HCT116 (cell line): Measurements from ENCODE around the gene ZBTB39. TPM values are rescaled to one million over a fixed set of nuclear protein-coding genes. Genes with fewer than 3 reads are reported as not detected.

Experiments
- ATAC-seq: fragments of 200-7000 bp; cut with Tn5 transposase; 2 replicates; pipeline ENCODE4 v1.9.1; 2020; ENCODE audit warnings: mild to moderate bottlenecking, moderate library complexity
- BruUV-seq: library from RNA; stranded (reverse); fragments of 400-500 nt; replicated peaks from 2 replicates; lab custom pipeline; 2021; lab: Mats Ljungman, UMichigan
- CTCF ChIA-PET: fragments of 300-600 bp; sonication (Branson Sonifier 250); formaldehyde crosslinking; loops from one replicate; lab custom pipeline; 2021; ENCODE audit warnings: antibody characterized with exemption; lab: Charles Lee
- POLR2A ChIA-PET: fragments of 300-600, 350-600 bp; sonication (Branson Sonifier 250); formaldehyde crosslinking; loops from one replicate; lab custom pipeline; 2021; ENCODE audit warnings: antibody characterized with exemption; lab: Charles Lee
- RAD21 ChIA-PET, 2 experiments: fragments of 300-600 bp; sonication (Branson Sonifier 250); formaldehyde crosslinking; loops; one replicate each; lab custom pipeline; 2023; ENCODE audit warnings: low total read pairs in 2 of 2; ENCODE audit not compliant: uncharacterized antibody in 2 of 2, unreplicated experiment in 2 of 2, low non-redundant PET in 1 of 2; lab: Charles Lee
- DNase-seq: peaks from one replicate; pipeline ENCODE4 v3.0.0-alpha.2; 2010; ENCODE audit warnings: low read depth, low spot score
- H2AFZ ChIP-seq: fragments of 200-600 bp; shearing (Covaris generic), sonication (generic); 2 replicates; pipeline ENCODE4 v1.6.1; 2017; ENCODE audit warnings: low read depth, mixed run types, mixed read lengths, antibody characterized with exemption, low read length; ENCODE audit not compliant: poor library complexity, severe bottlenecking
- H3K27ac ChIP-seq: 2 replicates; pipeline ENCODE4 v1.5.1; 2012; ENCODE audit warnings: low read depth, low read length
- H3K27me3 ChIP-seq: fragments of 200-600 bp; sonication (generic); 2 replicates; pipeline ENCODE4 v1.6.1; 2016; ENCODE audit warnings: mixed run types, low read length, mixed read lengths; ENCODE audit not compliant: insufficient read depth
- H3K36me3 ChIP-seq, 2 experiments: fragments of 200-500 bp in 1 of 2; fragments of 200-600 bp in 1 of 2; sonication (Bioruptor generic) in 1 of 2; sonication (generic) in 1 of 2; 2 replicates each; pipeline versions ENCODE4 v1.5.1 to v1.6.1; 2014 to 2016; ENCODE audit warnings: low read length in 2 of 2, inconsistent platforms in 1 of 2, mixed read lengths in 1 of 2, mixed run types in 1 of 2; ENCODE audit not compliant: insufficient read depth in 2 of 2, control insufficient read depth in 1 of 2
- H3K4me1 ChIP-seq, 2 experiments: fragments of 200-600 bp in 1 of 2; sonication (generic) in 1 of 2; 2 replicates each; pipeline versions ENCODE4 v1.5.1 to v1.6.1; 2012 to 2017; ENCODE audit warnings: low read length in 2 of 2, inconsistent platforms in 1 of 2, mild to moderate bottlenecking in 1 of 2, mixed read lengths in 1 of 2, mixed run types in 1 of 2, moderate library complexity in 1 of 2; ENCODE audit not compliant: insufficient read depth in 2 of 2, control insufficient read depth in 1 of 2
- H3K4me2 ChIP-seq: fragments of 200-600 bp; sonication (generic); 2 replicates; pipeline ENCODE4 v1.6.1; 2017; ENCODE audit warnings: mixed run types, low read length, mixed read lengths
- H3K4me3 ChIP-seq, 2 experiments: fragments of 200-600 bp in 1 of 2; sonication (generic) in 1 of 2; replicated peaks in 1 of 2; 2 replicates each; pipeline ENCODE4 v1.5.1; 2011 to 2016; ENCODE audit warnings: low read length in 2 of 2, control low read depth in 1 of 2, low read depth in 1 of 2, mild to moderate bottlenecking in 1 of 2, mixed read lengths in 1 of 2, mixed run types in 1 of 2
- H3K79me2 ChIP-seq: fragments of 200-600 bp; sonication (generic); 2 replicates; pipeline ENCODE4 v1.6.1; 2017; ENCODE audit warnings: mild to moderate bottlenecking, mixed run types, low read length, moderate library complexity, mixed read lengths; ENCODE audit not compliant: insufficient read depth
- H3K9ac ChIP-seq: fragments of 200-600 bp; sonication (generic); 2 replicates; pipeline ENCODE4 v1.6.1; 2016; ENCODE audit warnings: low read length, mixed read lengths
- H3K9me2 ChIP-seq: fragments of 200-600 bp; sonication (generic), shearing (Covaris generic); 2 replicates; pipeline ENCODE4 v1.6.1; 2017; ENCODE audit warnings: mixed run types, mild to moderate bottlenecking, moderate library complexity; ENCODE audit not compliant: insufficient read depth
- H3K9me3 ChIP-seq, 2 experiments: fragments of 200-500 bp in 1 of 2; fragments of 200-600 bp in 1 of 2; sonication (Bioruptor generic) in 1 of 2; sonication (generic) in 1 of 2; 2 replicates each; pipeline ENCODE4 v1.6.1; 2014 to 2017; ENCODE audit warnings: low read length in 2 of 2, mixed read lengths in 2 of 2, inconsistent platforms in 1 of 2, low read depth in 1 of 2, mild to moderate bottlenecking in 1 of 2, mixed run types in 1 of 2, moderate library complexity in 1 of 2; ENCODE audit not compliant: control insufficient read depth in 1 of 2, insufficient read depth in 1 of 2
- H4K20me1 ChIP-seq: fragments of 200-600 bp; sonication (generic), shearing (Covaris generic); 2 replicates; pipeline ENCODE4 v1.6.1; 2017; ENCODE audit warnings: mixed run types, mild to moderate bottlenecking, moderate library complexity; ENCODE audit not compliant: insufficient read depth
- CEBPB ChIP-seq: IDR thresholded peaks from 2 replicates; pipeline ENCODE4 v1.6.1; 2012; ENCODE audit warnings: low read depth
- CTCF ChIP-seq, 3 experiments: fragments of 200-600 bp in 1 of 3; sonication (generic) in 1 of 3; IDR thresholded peaks in 2 of 3; conservative IDR thresholded peaks in 1 of 3; 2 replicates each; pipeline ENCODE4 v1.5.1; 2012 to 2017; ENCODE audit warnings: low read depth in 2 of 3, low read length in 2 of 3, antibody characterized with exemption in 1 of 3, borderline replicate concordance in 1 of 3, control low read depth in 1 of 3, mild to moderate bottlenecking in 1 of 3, mixed read lengths in 1 of 3, mixed run types in 1 of 3, moderate library complexity in 1 of 3; ENCODE audit not compliant: insufficient read depth in 1 of 3
- EZH2phosphoT487 ChIP-seq: fragments of 200-600 bp; IDR thresholded peaks from 2 replicates; pipeline ENCODE4 v1.6.1; 2018; ENCODE audit warnings: antibody characterized with exemption, borderline replicate concordance
- FOSL1 ChIP-seq: IDR thresholded peaks from 2 replicates; pipeline ENCODE4 v1.6.1; 2012; ENCODE audit warnings: low read depth
- JUND ChIP-seq: IDR thresholded peaks from 2 replicates; pipeline ENCODE4 v1.6.1; 2012
- MAX ChIP-seq: IDR thresholded peaks from 2 replicates; pipeline ENCODE4 v1.6.1; 2012
- POLR2AphosphoS5 ChIP-seq: IDR thresholded peaks from 2 replicates; pipeline ENCODE4 v1.6.1; 2011; ENCODE audit warnings: mild to moderate bottlenecking, low read depth, low read length, moderate library complexity
- RAD21 ChIP-seq: IDR thresholded peaks from 2 replicates; pipeline ENCODE4 v1.6.1; 2012; ENCODE audit warnings: low read depth, mild to moderate bottlenecking
- REST ChIP-seq: IDR thresholded peaks from 2 replicates; pipeline ENCODE4 v1.6.1; 2012; ENCODE audit warnings: low read depth
- SP1 ChIP-seq: IDR thresholded peaks from 2 replicates; pipeline ENCODE4 v1.6.1; 2012; ENCODE audit warnings: low read depth
- TCF7L2 ChIP-seq: IDR thresholded peaks from 2 replicates; pipeline ENCODE4 v1.7.0; 2011; ENCODE audit warnings: borderline replicate concordance, inconsistent platforms; ENCODE audit not compliant: insufficient read depth, insufficient read length; ENCODE audit errors: extremely low read depth
- ZBTB33 ChIP-seq: IDR thresholded peaks from 2 replicates; pipeline ENCODE4 v1.6.1; 2011; ENCODE audit warnings: mild to moderate bottlenecking, low read length, moderate library complexity; ENCODE audit not compliant: insufficient replicate concordance; ENCODE audit errors: extremely low read depth
- ZFX ChIP-seq: fragments of 450-650 bp; IDR thresholded peaks from 2 replicates; pipeline ENCODE4 v1.6.1; 2017
- ZNF274 ChIP-seq: fragments of 200-500 bp; sonication (Bioruptor generic); IDR thresholded peaks from 2 replicates; pipeline ENCODE4 v1.6.1; 2014; ENCODE audit warnings: mild to moderate bottlenecking, low read depth, low read length, inconsistent platforms
- intact Hi-C: fragments of 100-400 bp; cut with micrococcal nuclease; formaldehyde crosslinking; loops from 2 replicates; pipeline ENCODE4 v1.10.0; 2022
- total RNA-seq: library from RNA; stranded (reverse); gene quantifications from one replicate; pipeline ENCODE4 v1.2.1, GENCODE V29; 2021; ENCODE audit not compliant: unreplicated experiment

ZBTB39 gene
- total RNA-seq, 1 experiment from 2014 or later, result 12.3 TPM

DNA sequence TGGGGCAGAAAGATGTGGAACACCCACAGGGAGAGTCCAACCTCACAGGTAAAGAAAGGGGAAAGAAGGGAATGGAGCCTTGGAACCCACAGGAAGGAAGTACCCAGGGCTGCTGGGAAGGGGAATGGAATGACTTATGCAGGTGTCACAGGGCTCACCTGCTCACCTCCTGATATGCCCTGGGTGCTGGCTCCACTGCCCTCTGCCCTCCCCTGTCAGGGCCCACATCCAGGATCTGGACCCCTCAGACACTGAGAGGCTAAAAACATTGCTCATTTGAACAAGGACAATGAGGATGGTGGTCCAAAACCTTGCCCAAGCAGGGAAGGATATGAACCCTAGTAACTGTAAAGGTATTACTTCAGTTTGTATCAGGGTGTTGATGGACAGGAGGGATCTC is 19.3 kb downstream of the ZBTB39 start:
- DNase-seq, result no peak
- no peak overlapping the region for H3K4me3 ChIP-seq
- H3K9ac ChIP-seq, result no peak overlapping the region
- no TSS peak for BruUV-seq
- 0 out of 2 replicates have a peak overlapping the region, but pooled peaks have one; percentile 67 for H3K4me2 ChIP-seq
- no peak overlapping the region for H2AFZ ChIP-seq
- ChIA-PET POLR2A (interaction anchor here (1.0 kb wide), 1 partner anchor 261 kb away, joined by 3 read pairs; no protein-coding TSS in a partner anchor), CTCF (interaction anchor here (0.8 to 4.2 kb wide), 9 partner anchors 10 to 350 kb away, joined by 3 to 36 read pairs (median 5); partner anchors contain the start of genes HSD17B6 and NACA)
- no peak for ATAC-seq
- H3K27ac ChIP-seq, result no peak overlapping the region
- peaks cover 10 to 30% of the 10 kb centered on the region in 2 experiments; a peak in 3 of 4 replicates for H3K4me1 ChIP-seq
- H3K9me3 ChIP-seq, result no peaks in the 10 kb centered on the region
- no peaks in the 10 kb centered on the region for H3K9me2 ChIP-seq
- no peaks in the 10 kb centered on the region for H3K79me2 ChIP-seq
- no peaks in the 10 kb centered on the region for H3K27me3 ChIP-seq
- intact Hi-C loops, result loop anchor here (1.0 to 5.0 kb wide), 4 partner anchors 40 to 230 kb away; partner anchors contain the start of gene HSD17B6
- no peak for TF ChIP-seq JUND
- TF ChIP-seq SP1, result no peak
- no peak for TF ChIP-seq EZH2phosphoT487
- TF ChIP-seq RAD21, result no peak
- no peak for TF ChIP-seq REST
- TF ChIP-seq FOSL1, result no peak
- no peak for TF ChIP-seq ZNF274
- no peak for TF ChIP-seq ZBTB33
- no peak for TF ChIP-seq POLR2AphosphoS5
- TF ChIP-seq CEBPB, result no peak
- TF ChIP-seq TCF7L2, result no peak
- TF ChIP-seq CTCF (IDR thresholded peaks at IDR 0.05 in 2 of 3, conservative IDR thresholded peaks at IDR 0.05 in 1 of 3; ENCODE audit: borderline replicate concordance in 1 of 3, insufficient read depth in 1 of 3, low read depth in 2 of 3, low read length in 2 of 3), result no peak
- no peak for TF ChIP-seq MAX
- TF ChIP-seq ZFX, result no peak
- TF ChIP-seq, all 23 proteins: peak for 0
- RAD21 ChIA-PET, result interaction anchor here (0.6 to 1.2 kb wide), 3 partner anchors 125 to 224 kb away, joined by 3 to 5 read pairs (median 4); partner anchors contain the start of gene HSD17B6 (in 1 of the 2)
- H4K20me1 ChIP-seq, result no peaks in the 10 kb centered on the region
- no peaks in the 10 kb centered on the region for H3K36me3 ChIP-seq
